GM12878 (cell line): Measurements from ENCODE around the gene CAMK2A. TPM values are rescaled to one million over a fixed set of nuclear protein-coding genes. Genes with fewer than 3 reads are reported as not detected.

Source experiments
- ATAC-seq: fragments of 200-7000 bp; cut with Tn5 transposase; 3 replicates; pipeline ENCODE4 v1.9.1; 2020; ENCODE audit warnings: mild to moderate bottlenecking, moderate library complexity
- BruUV-seq: library from RNA; stranded (reverse); fragments of 400-500 nt; replicated peaks from 2 replicates; lab custom pipeline; 2021; lab: Mats Ljungman, UMichigan
- CTCF ChIA-PET: fragments of 300-600 bp; sonication (Branson Sonifier 250); formaldehyde crosslinking; extraction: SDS; loops from one replicate; lab custom pipeline; 2021; ENCODE audit warnings: inconsistent platforms; lab: Yijun Ruan, JAX
- POLR2A ChIA-PET: fragments of 350-600 bp; formaldehyde crosslinking; extraction: SDS; loops from one replicate; lab custom pipeline; 2021; ENCODE audit warnings: inconsistent platforms; lab: Charles Lee
- RAD21 ChIA-PET: fragments of 300-600 bp; sonication (Branson Sonifier 250); formaldehyde crosslinking; loops from one replicate; lab custom pipeline; 2023; ENCODE audit warnings: antibody characterized with exemption; ENCODE audit not compliant: unreplicated experiment; lab: Charles Lee
- SMC1A ChIA-PET: fragments of 300-600 bp; sonication (Branson Sonifier 250); formaldehyde crosslinking; loops from one replicate; lab custom pipeline; 2023; ENCODE audit not compliant: unreplicated experiment, uncharacterized antibody; lab: Charles Lee
- DNase-seq: peaks from one replicate; pipeline ENCODE4 v3.0.0-alpha.2; 2011; ENCODE audit warnings: low read depth, low spot score
- FAIRE-seq: peaks from 3 replicates; lab custom pipeline; 2011; peaks lifted over from hg19 to GRCh38; lab: Jason Lieb, UNC
- H2AFZ ChIP-seq: 2 replicates; pipeline ENCODE4 v1.6.0; 2011; ENCODE audit warnings: low read depth, low read length, control low read depth; ENCODE audit not compliant: control insufficient read depth
- H3K27ac ChIP-seq: 2 replicates; pipeline ENCODE4 v1.5.1; 2011; ENCODE audit warnings: control low read depth; ENCODE audit not compliant: control insufficient read depth, insufficient read depth
- H3K27me3 ChIP-seq, 2 experiments: replicated peaks in 1 of 2; 2 replicates each; pipeline versions ENCODE4 v1.6.0 to v1.6.1; 2011; ENCODE audit warnings: low read length in 1 of 2; ENCODE audit not compliant: control insufficient read depth in 2 of 2, insufficient read depth in 2 of 2
- H3K36me3 ChIP-seq, 2 experiments: 2 replicates each; pipeline ENCODE4 v1.5.1; 2011; ENCODE audit warnings: low read length in 1 of 2; ENCODE audit not compliant: control insufficient read depth in 2 of 2, insufficient read depth in 2 of 2
- H3K4me1 ChIP-seq: 2 replicates; pipeline ENCODE4 v1.6.1; 2011; ENCODE audit warnings: mild to moderate bottlenecking, low read length, moderate library complexity, mixed read lengths; ENCODE audit not compliant: control insufficient read depth, insufficient read depth
- H3K4me2 ChIP-seq: 2 replicates; pipeline ENCODE4 v1.6.0; 2011; ENCODE audit warnings: control low read depth; ENCODE audit not compliant: control insufficient read depth, insufficient read depth
- H3K4me3 ChIP-seq: fragments of 200-600 bp; sonication (generic); 2 replicates; pipeline ENCODE4 v1.5.1; 2016
- H3K79me2 ChIP-seq: 2 replicates; pipeline ENCODE4 v1.6.0; 2011; ENCODE audit warnings: low read length; ENCODE audit not compliant: control insufficient read depth, insufficient read depth
- H3K9ac ChIP-seq: 2 replicates; pipeline ENCODE4 v1.8.0; 2011; ENCODE audit warnings: low read length, control low read depth, mixed read lengths; ENCODE audit not compliant: control insufficient read depth, insufficient read depth
- H3K9me3 ChIP-seq: replicated peaks from 3 replicates; pipeline ENCODE4 v1.5.1; 2011; ENCODE audit warnings: mild to moderate bottlenecking, low read length; ENCODE audit not compliant: control insufficient read depth, insufficient read depth
- H4K20me1 ChIP-seq: 2 replicates; pipeline ENCODE4 v1.6.0; 2011; ENCODE audit not compliant: control insufficient read depth, insufficient read depth
- IKZF1 ChIP-seq: fragments of 450-650 bp; conservative IDR thresholded peaks from 2 replicates; pipeline ENCODE4 v1.6.1; 2017; ENCODE audit warnings: antibody characterized with exemption, mild to moderate bottlenecking
- JUND ChIP-seq: IDR thresholded peaks from 2 replicates; pipeline ENCODE4 v1.6.1; 2012; ENCODE audit warnings: low read depth, mild to moderate bottlenecking, low read length, improper control_type of control experiment, moderate library complexity
- LARP7 ChIP-seq: fragments of 450-650 bp; IDR thresholded peaks from 2 replicates; pipeline ENCODE4 v1.6.1; 2017; ENCODE audit warnings: mild to moderate bottlenecking
- MXI1 ChIP-seq: fragments of 150-350 bp; IDR thresholded peaks from 2 replicates; pipeline ENCODE4 v1.6.1; 2011; ENCODE audit warnings: low read depth, mild to moderate bottlenecking, inconsistent platforms, low read length, improper control_type of control experiment
- RAD51 ChIP-seq: fragments of 450-650 bp; IDR thresholded peaks from 2 replicates; pipeline ENCODE4 v1.6.1; 2016; ENCODE audit warnings: moderate library complexity, mild to moderate bottlenecking, inconsistent platforms
- STAT3 ChIP-seq: IDR thresholded peaks from 2 replicates; pipeline ENCODE4 v1.6.1; 2011; ENCODE audit warnings: low read depth, low read length, improper control_type of control experiment
- TARDBP ChIP-seq: IDR thresholded peaks from 2 replicates; pipeline ENCODE4 v1.6.1; 2016; ENCODE audit warnings: borderline replicate concordance
- TBL1XR1 ChIP-seq: IDR thresholded peaks from 2 replicates; pipeline ENCODE4 v1.6.1; 2012; ENCODE audit warnings: low read depth, low read length, improper control_type of control experiment
- ZNF207 ChIP-seq: fragments of 450-650 bp; IDR thresholded peaks from 2 replicates; pipeline ENCODE4 v1.6.1; 2014; ENCODE audit warnings: antibody characterized with exemption, mild to moderate bottlenecking, borderline replicate concordance
- WGBS: methylation state at CpG from one replicate; pipeline ENCODE4 v1.1.6; 2016; ENCODE audit warnings: low lambda C conversion rate; ENCODE audit not compliant: insufficient replicate concordance, insufficient coverage; ENCODE audit errors: missing lambda C conversion rate; 5-methylcytosine and 5-hydroxymethylcytosine counted together
- in situ Hi-C: fragments of 300-500 bp; cut with MboI; formaldehyde crosslinking; loops from 9 replicates; pipeline ENCODE4 v1.14.3; 2018; ENCODE audit warnings: mixed read lengths
- intact Hi-C: fragments of 100-400 bp; cut with micrococcal nuclease; formaldehyde crosslinking; loops from one replicate; pipeline ENCODE4 v1.14.2; 2022; ENCODE audit not compliant: unreplicated experiment
- polyA plus RNA-seq, 11 experiments: library from polyadenylated mRNA; depleted of rRNA in 4 of 11; unstranded in 6 of 11; stranded (reverse) in 5 of 11; fragments of >200 nt; fragmentation: Nextera tagmentation in 4 of 11; fragmentation: Illumina TruSeq in 1 of 11; extraction: Ambion mirVana in 4 of 11; extraction: Trizol in 1 of 11; gene quantifications; 1 replicate in 1 of 11; 2 replicates in 10 of 11; pipeline versions ENCODE4 v1.2.1 to v1.2.3, GENCODE V29; 2011 to 2016; ENCODE audit warnings: inconsistent platforms in 2 of 11, missing spikeins in 2 of 11, low read depth in 1 of 11
- total RNA-seq, 4 experiments: library from RNA; depleted of rRNA in 3 of 4; stranded (reverse); fragments of >200 nt in 3 of 4; fragmentation: Illumina TruSeq in 1 of 4; extraction: Trizol in 1 of 4; gene quantifications; 2 replicates each; pipeline versions ENCODE4 v1.2.1 to v1.2.3, GENCODE V29; 2013 to 2021
- TF ChIP-seq, protein P1 (sequence below): fragments of 450-650 bp; IDR thresholded peaks from 2 replicates; pipeline ENCODE4 v1.6.1; 2014; ENCODE audit warnings: mild to moderate bottlenecking
- TF ChIP-seq, protein P2 (sequence below): IDR thresholded peaks from 2 replicates; pipeline ENCODE4 v1.6.1; 2012; ENCODE audit warnings: low read depth, low read length, improper control_type of control experiment
- TF ChIP-seq, protein P3 (sequence below): fragments of 450-650 bp; IDR thresholded peaks from 2 replicates; pipeline ENCODE4 v1.6.1; 2016; ENCODE audit warnings: mild to moderate bottlenecking

The CAMK2A gene
- total and polyA plus RNA-seq, 10 of the 15 experiments (the other 5 are each of a cell fraction or from before 2014, with no cell fraction given): 0.11 TPM; not detected in 9

DNA sequence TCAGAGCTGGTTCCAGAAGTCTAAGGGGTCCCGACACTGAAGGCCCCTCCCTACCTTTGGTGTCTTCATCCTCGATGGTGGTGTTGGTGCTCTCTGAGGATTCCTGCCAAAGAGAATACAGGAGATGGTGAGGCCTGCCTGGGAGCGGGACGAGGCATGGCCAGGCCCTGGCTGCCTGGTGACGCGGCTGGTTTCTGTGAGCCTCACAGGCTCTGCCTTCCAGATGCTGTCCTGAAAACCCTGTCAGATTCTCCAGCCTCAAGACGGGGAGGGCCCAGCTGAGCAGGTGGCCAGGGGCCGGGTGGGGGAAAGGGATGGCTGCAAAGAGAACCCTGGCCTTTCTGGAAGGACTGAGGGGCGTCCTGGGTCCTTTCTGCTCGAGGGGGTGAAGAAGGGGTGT is 50.9 kb downstream of the CAMK2A start:
- ChIA-PET CTCF (no interaction called here), RAD21 (no interaction called here), SMC1A (no interaction called here), POLR2A (no interaction called here)
- FAIRE-seq (no peak), ATAC-seq (no peak), DNase-seq (no peak)
- no peak overlapping the region for H3K27ac ChIP-seq
- no peaks in the 10 kb centered on the region for H4K20me1 ChIP-seq
- intact Hi-C loops (no loop called here), in situ Hi-C loops (no loop called here)
- H3K27me3 ChIP-seq: no peaks in the 10 kb centered on the region; a peak in 1 of 4 replicates
- no TSS peak for BruUV-seq
- TF ChIP-seq, protein P1, sequence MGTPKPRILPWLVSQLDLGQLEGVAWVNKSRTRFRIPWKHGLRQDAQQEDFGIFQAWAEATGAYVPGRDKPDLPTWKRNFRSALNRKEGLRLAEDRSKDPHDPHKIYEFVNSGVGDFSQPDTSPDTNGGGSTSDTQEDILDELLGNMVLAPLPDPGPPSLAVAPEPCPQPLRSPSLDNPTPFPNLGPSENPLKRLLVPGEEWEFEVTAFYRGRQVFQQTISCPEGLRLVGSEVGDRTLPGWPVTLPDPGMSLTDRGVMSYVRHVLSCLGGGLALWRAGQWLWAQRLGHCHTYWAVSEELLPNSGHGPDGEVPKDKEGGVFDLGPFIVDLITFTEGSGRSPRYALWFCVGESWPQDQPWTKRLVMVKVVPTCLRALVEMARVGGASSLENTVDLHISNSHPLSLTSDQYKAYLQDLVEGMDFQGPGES: no peak
- TF ChIP-seq JUND (no peak), TARDBP (no peak), LARP7 (no peak), IKZF1 (no peak), RAD51 (no peak), ZNF207 (no peak), MXI1 (no peak), TBL1XR1 (no peak), STAT3 (no peak)
- TF ChIP-seq, protein P2, sequence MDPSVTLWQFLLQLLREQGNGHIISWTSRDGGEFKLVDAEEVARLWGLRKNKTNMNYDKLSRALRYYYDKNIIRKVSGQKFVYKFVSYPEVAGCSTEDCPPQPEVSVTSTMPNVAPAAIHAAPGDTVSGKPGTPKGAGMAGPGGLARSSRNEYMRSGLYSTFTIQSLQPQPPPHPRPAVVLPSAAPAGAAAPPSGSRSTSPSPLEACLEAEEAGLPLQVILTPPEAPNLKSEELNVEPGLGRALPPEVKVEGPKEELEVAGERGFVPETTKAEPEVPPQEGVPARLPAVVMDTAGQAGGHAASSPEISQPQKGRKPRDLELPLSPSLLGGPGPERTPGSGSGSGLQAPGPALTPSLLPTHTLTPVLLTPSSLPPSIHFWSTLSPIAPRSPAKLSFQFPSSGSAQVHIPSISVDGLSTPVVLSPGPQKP: no peak
- TF ChIP-seq, protein P3, sequence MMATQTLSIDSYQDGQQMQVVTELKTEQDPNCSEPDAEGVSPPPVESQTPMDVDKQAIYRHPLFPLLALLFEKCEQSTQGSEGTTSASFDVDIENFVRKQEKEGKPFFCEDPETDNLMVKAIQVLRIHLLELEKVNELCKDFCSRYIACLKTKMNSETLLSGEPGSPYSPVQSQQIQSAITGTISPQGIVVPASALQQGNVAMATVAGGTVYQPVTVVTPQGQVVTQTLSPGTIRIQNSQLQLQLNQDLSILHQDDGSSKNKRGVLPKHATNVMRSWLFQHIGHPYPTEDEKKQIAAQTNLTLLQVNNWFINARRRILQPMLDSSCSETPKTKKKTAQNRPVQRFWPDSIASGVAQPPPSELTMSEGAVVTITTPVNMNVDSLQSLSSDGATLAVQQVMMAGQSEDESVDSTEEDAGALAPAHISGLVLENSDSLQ: no peak
- no peak overlapping the region for H2AFZ ChIP-seq
- H3K9me3 ChIP-seq: no peaks in the 10 kb centered on the region
- H3K4me2 ChIP-seq: no peak overlapping the region
- 37% methylated on average over 10 of the region's 10 CpGs for WGBS
- H3K36me3 ChIP-seq: no peaks in the 10 kb centered on the region
- no peak overlapping the region for H3K4me3 ChIP-seq
- H3K79me2 ChIP-seq: no peaks in the 10 kb centered on the region
- H3K4me1 ChIP-seq: no peaks in the 10 kb centered on the region
- H3K9ac ChIP-seq: no peak overlapping the region
